Stimulated activated CD4-positive, alpha-beta T cell treated with anti-CD3 and anti-CD28 coated beads, Interleukin-12 subunit alpha, Interleukin-12 subunit beta, amount 100 ng/mL, for 48 hours (primary cell): ENCODE results near the gene RASAL2.
"Not testable (repeated sequence)": the region's sequence is repeated elsewhere in the genome, so short reads cannot be mapped to it uniquely, and the experiment has no call there.

ENCODE experiments used
- DNase-seq, 3 donors: peaks; one replicate each; pipeline ENCODE4 v3.0.0-alpha.2; 2020; ENCODE audit warnings: low read depth in 2 of 3, low spot score in 1 of 3

Gene RASAL2

DNA sequence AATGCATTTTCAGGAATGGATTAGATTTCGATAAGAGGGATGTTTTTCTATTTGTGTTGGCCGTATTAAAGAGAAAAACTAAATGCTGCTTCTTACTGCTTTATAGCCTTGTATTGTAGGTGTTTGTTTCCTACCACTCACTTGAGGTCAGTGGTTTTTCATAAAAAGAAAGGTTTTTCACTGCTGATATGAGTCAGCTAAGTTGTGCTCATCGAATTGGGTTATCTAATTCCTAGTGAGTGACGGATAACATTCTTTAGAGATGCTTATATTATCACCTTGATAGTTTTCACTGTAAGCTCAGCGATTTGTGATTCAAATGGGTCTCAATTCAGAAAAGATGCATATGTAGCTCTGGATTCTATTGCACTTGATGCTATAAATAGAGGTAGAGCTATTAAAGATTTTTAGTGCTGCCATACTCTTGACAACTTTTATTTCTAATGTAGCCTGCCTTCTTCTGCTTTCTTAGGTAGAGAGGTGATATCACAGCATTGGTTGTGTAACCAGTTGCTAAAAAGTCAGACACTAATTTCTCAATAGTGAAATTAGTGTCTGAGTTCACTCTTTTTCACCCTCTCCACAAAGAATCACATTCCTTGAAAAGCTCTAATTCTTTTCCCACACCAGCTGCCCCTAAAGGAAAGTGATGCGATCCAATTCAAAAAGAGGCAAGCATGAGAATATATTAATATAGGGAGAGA, 180.0 kb downstream of the RASAL2 start:
- no peak for DNase-seq

GRCh38 chr1:178275049-178275448, 181.1 kb downstream of the RASAL2 start:
- no peak for DNase-seq

DNA sequence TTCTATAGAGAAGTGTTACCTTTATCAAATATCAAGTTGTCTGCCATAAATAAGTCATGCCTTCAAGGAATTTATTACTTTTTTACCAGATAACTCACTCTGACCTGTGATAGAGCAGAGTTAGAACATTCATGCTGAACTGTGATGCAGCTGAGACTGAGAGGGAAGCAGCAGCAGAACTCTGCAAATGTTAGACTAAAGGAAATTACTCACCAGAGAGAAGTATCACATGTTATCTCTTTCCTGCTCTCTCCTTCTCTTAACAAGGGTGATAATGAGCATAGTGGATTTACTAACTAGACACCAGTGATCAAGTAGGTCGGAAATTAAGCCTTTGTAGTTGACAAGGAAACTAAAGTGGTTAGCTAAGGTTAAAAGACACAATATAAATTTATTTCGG, 181.6 kb downstream of the RASAL2 start:
- no peak for DNase-seq

GRCh38 chr1:178277793-178278530, 184.1 kb downstream of the RASAL2 start:
- DNase-seq, result no peak

- DNase-seq, result no peak
These were observed 185.2 kb downstream of the RASAL2 start for GRCh38 chr1:178278916-178279686.

GRCh38 chr1:178282949-178283367, 189.1 kb downstream of the RASAL2 start:
- DNase-seq, result no peak

DNA sequence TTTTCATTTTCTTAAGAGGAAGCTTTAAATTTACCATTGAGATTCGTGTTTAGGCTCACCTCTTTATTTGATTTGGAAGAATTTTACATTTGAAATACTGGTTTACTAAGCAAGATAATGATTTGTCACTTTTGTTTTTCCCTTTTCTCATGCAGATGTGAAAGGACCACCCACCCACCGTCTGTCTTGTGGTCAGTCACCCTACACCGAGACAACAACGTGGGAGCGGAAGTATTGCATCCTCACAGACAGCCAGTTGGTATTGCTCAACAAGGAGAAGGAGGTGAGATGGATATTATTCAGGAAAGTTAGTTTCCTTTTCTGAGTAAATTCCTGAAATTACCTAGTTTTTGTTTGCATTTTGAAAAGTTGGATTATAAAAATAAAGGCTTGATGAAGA, 189.5 kb downstream of the RASAL2 start:
- DNase-seq, result no peak

DNA sequence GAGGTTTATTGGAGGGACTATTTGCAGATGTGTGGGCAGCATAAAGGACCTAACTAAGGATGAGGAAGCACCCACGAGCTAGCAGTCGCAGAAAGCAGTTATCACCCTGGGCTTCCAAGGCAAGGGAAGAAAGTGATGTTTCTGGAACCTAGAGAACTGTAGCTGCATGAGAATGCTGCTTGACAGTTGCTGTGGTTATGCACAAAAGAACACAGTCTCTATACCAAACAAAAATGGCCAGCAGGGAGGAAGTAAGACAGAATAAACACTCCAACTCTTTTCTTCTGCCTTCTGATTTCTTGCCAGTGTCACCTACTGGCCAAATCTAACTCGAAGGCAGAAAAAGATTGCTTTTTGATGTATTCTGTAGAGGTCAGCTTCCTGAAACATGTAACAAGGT, 190.2 kb downstream of the RASAL2 start:
- no peak for DNase-seq

GRCh38 chr1:178291166-178291565, 197.3 kb downstream of the RASAL2 start:
- DNase-seq, result no peak

DNA sequence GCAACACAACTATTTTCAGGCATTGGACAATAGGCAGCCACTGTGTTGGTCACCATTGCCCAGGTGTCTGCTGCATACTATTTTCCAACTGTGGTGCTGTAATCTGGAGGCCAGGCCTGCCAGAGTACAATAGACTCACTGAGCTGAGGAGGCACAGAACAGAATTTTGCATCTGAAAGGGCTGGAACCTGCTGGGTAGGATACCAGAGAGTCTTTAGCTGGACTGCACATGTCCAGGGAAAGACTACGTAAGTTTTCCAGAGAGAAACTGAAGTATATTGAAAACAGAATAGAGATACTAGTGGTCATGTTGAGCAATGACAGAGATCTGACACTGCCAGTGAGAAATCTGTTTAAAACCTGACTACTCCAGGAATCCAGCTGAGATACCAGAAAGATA, 200.8 kb downstream of the RASAL2 start:
- no peak for DNase-seq

- DNase-seq, result no peak
These were observed 206.4 kb downstream of the RASAL2 start for GRCh38 chr1:178300352-178300699.

- no peak for DNase-seq
These were observed 207.2 kb downstream of the RASAL2 start for GRCh38 chr1:178301141-178301540.

DNA sequence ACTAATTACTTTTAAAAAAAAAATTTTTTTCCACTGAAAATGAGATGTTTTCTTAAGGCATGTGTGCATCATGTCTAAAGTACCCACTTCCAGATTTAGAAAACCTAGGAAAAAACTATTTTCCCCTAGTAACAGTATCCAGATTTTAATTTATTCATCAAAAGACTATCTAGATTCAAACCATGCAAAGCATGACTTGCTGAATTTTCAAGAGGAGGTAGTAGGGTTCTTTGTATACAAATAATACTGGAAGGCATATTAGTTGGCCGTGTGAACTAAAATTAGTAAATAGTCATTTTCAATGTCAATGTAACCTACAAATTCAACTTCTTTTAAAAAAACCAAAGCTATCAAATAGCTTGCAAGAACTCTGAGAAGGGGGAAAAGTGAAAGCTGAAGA, 213.4 kb downstream of the RASAL2 start:
- no peak for DNase-seq

DNA sequence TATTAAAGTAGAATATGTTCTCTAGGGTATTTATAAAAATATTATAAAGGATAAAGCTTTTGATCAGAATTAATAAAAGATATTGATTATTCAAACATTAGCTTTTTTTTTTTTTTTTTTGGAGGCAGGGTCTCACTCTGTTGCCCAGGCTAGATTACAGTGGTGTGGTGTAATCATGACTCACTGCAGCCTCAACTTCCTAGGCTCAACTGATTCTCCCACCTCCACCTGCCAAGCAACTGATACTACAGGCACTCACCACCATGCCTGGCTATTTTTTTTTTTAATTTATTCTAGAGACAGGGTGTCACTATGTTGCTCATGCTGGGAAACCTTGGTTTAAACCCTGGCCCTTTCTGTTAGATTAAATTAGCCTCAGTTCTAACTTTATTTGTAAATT, 214.5 kb downstream of the RASAL2 start:
- DNase-seq, result no peak

- no peak for DNase-seq
These were observed 216.8 kb downstream of the RASAL2 start for GRCh38 chr1:178310685-178311105.

GRCh38 chr1:178311164-178311563, 217.3 kb downstream of the RASAL2 start:
- DNase-seq, result no peak

DNA sequence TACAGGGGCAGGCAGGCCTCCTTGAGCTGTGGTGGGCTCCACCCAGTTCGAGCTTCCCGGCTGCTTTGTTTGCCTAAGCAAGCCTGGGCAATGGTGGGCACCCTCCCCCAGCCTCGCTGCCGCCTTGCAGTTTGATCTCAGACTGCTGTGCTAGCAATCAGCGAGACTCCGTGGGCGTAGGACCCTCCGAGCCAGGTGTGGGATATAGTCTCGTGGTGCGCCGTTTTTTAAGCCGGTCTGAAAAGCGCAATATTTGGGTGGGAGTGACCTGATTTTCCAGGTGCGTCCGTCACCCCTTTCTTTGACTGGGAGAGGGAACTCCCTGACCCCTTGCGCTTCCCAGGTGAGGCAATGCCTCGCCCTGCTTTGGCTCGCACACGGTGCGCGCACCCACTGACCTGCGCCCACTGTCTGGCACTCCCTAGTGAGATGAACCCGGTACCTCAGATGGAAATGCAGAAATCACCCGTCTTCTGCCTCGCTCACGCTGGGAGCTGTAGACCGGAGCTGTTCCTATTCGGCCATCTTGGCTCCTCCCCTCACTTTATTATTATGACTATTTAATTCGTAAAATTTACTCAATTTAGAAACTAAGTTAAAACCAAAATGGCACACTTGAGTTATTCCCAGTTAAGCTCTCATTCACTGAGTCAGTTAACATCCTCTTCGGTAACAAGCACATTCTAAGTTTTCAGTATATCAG, 226.5 kb downstream of the RASAL2 start:
- DNase-seq, result not testable (repeated sequence)

- no peak for DNase-seq
These were observed 229.2 kb downstream of the RASAL2 start for GRCh38 chr1:178323067-178323466.

DNA sequence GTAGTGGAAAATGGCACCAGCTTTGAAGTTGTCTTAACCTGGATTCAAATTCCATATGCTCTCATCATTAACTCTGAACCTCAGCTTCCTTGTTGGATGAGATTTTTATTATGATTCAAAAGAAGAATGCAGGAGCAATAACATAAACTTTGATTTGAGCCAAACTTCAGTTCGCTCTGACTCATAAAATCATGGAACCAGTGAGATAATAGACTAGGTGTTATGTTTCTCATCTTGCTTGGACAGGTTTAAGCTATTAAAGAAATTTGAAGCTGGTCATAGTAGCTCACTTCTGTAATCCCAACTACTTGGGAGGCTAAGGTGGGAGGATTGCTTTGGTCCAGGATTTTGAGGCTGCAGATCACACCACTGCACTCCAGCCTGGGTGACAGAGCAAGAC, 230.1 kb downstream of the RASAL2 start:
- DNase-seq, result no peak

GRCh38 chr1:178328728-178329127, 234.8 kb downstream of the RASAL2 start:
- no peak for DNase-seq

DNA sequence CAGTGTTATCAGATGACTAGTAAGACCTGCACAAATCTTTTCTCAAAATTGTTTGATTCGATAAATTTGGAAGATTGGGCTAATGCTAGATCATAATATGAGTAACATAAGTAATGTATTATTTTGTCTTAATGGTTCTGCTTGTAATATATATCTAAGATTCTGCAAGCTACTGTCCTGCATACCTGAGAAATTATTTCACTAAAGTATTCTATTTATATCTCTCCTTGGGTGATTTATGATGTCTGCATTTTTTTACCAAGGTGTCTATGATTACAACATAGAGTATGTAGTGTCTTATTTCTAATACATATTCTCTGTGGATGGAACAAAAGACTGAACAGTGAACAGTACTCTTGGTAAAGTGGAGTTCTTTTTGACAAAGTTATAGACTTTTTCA, 236.2 kb downstream of the RASAL2 start:
- DNase-seq, result no peak
